ENCODE measurements around the gene FLG2.
"Not testable (repeated sequence)": the region's sequence is repeated elsewhere in the genome, so short reads cannot be mapped to it uniquely, and the experiment has no call there.

DNA sequence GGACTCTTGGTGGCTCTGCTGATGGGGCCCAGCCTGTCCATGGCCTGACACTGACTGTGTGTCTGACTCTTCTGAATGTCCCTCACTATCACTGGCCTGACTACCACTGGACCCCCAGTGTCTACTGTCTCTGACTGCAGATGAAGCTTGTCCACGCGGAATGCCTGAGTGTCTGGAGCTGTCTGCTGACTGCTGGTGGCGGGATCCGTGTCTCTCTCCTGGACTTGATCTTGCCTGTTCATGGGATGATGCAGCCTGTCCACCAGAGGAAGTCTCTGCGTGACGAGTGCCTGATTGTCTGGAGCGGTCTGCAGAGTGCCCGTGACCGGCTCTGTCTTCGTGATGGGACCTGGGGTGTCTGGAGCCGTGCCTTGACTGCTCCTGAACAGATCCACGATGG, 55.0 kb downstream of the FLG2 start:
- TF ChIP-seq, protein P1, sequence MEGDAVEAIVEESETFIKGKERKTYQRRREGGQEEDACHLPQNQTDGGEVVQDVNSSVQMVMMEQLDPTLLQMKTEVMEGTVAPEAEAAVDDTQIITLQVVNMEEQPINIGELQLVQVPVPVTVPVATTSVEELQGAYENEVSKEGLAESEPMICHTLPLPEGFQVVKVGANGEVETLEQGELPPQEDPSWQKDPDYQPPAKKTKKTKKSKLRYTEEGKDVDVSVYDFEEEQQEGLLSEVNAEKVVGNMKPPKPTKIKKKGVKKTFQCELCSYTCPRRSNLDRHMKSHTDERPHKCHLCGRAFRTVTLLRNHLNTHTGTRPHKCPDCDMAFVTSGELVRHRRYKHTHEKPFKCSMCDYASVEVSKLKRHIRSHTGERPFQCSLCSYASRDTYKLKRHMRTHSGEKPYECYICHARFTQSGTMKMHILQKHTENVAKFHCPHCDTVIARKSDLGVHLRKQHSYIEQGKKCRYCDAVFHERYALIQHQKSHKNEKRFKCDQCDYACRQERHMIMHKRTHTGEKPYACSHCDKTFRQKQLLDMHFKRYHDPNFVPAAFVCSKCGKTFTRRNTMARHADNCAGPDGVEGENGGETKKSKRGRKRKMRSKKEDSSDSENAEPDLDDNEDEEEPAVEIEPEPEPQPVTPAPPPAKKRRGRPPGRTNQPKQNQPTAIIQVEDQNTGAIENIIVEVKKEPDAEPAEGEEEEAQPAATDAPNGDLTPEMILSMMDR (IDR thresholded peaks at IDR 0.05), result not testable (repeated sequence)
- TF ChIP-seq POLR2A (IDR thresholded peaks at IDR 0.05), result not testable (repeated sequence)

Data from thyroid gland (tissue), 4 donors.